Stimulated activated CD4-positive, alpha-beta T cell treated with anti-CD3 and anti-CD28 coated beads, Interleukin-4, amount 100 ng/mL, for 1 hour (primary cell): ENCODE results near the gene POLDIP2.

Experiments
- DNase-seq: peaks from one replicate; pipeline ENCODE4 v3.0.0-alpha.2; 2020

Gene POLDIP2

GRCh38 chr17:28357061-28357900 is at the start of gene POLDIP2:
Gene POLDIP2, minus strand, starts transcription at chr17:28357527. Its CDS starts 79 bp downstream, at chr17:28357448.
- peak; percentile 95 for DNase-seq

- DNase-seq, result no peak
Observed at GRCh38 chr17:28406473-28406814, 49.1 kb upstream of the POLDIP2 start.

- peak; percentile 70 for DNase-seq
Observed at GRCh38 chr17:28405632-28406472, 48.5 kb upstream of the POLDIP2 start, which contains the start of gene SLC46A1. Gene SLC46A1, minus strand, starts transcription at chr17:28406212. Its CDS starts 98 bp downstream, at chr17:28406114.

GRCh38 chr17:28404812-28405570 is 47.7 kb upstream of the POLDIP2 start:
- DNase-seq, result no peak

GRCh38 chr17:28404461-28404811 is 47.1 kb upstream of the POLDIP2 start:
- no peak for DNase-seq

GRCh38 chr17:28404007-28404406 is 46.7 kb upstream of the POLDIP2 start:
- DNase-seq, result no peak

- DNase-seq, result no peak
Observed at GRCh38 chr17:28402844-28403243, 45.5 kb upstream of the POLDIP2 start.

GRCh38 chr17:28402224-28402630 is 44.9 kb upstream of the POLDIP2 start:
- no peak for DNase-seq

GRCh38 chr17:28399808-28400207 is 42.5 kb upstream of the POLDIP2 start:
- no peak for DNase-seq

- DNase-seq, result no peak
Observed at GRCh38 chr17:28398280-28398981, 41.1 kb upstream of the POLDIP2 start.

GRCh38 chr17:28397687-28398279 is 40.5 kb upstream of the POLDIP2 start:
- no peak for DNase-seq

GRCh38 chr17:28397275-28397674 is 39.9 kb upstream of the POLDIP2 start:
- DNase-seq, result no peak

- DNase-seq, result no peak
Observed at GRCh38 chr17:28396635-28397239, 39.4 kb upstream of the POLDIP2 start.

- DNase-seq, result no peak
Observed at GRCh38 chr17:28395968-28396367, 38.6 kb upstream of the POLDIP2 start.

- no peak for DNase-seq
Observed at GRCh38 chr17:28395426-28395825, 38.1 kb upstream of the POLDIP2 start.

GRCh38 chr17:28394337-28395116 is 37.2 kb upstream of the POLDIP2 start:
- no peak for DNase-seq

- DNase-seq, result no peak
Observed at GRCh38 chr17:28392491-28392890, 35.2 kb upstream of the POLDIP2 start.

GRCh38 chr17:28391401-28391800 is 34.1 kb upstream of the POLDIP2 start:
- DNase-seq, result no peak

- DNase-seq, result no peak
Observed at GRCh38 chr17:28390984-28391383, 33.7 kb upstream of the POLDIP2 start.

GRCh38 chr17:28390563-28390962 is 33.2 kb upstream of the POLDIP2 start:
- DNase-seq, result no peak

GRCh38 chr17:28390141-28390540 is 32.8 kb upstream of the POLDIP2 start:
- DNase-seq, result no peak
